Epithelial cell of proximal tubule (primary cell): Measurements from ENCODE around the gene MAD1L1. TPM values are rescaled to one million over a fixed set of nuclear protein-coding genes. Genes with fewer than 3 reads are reported as not detected.

Experiments
- DNase-seq: peaks from one replicate; pipeline ENCODE4 v3.0.0-alpha.2; 2011; ENCODE audit warnings: low read depth
- H3K4me3 ChIP-seq: 2 replicates; pipeline ENCODE4 v1.5.1; 2011; ENCODE audit warnings: low read depth, mild to moderate bottlenecking, low read length
- CTCF ChIP-seq: conservative IDR thresholded peaks from 2 replicates; pipeline ENCODE4 v1.5.1; 2012; ENCODE audit warnings: low read depth, mild to moderate bottlenecking, low read length
- total RNA-seq: library from RNA; depleted of rRNA; stranded (reverse); fragments of >200 nt; gene quantifications from 2 replicates; pipeline ENCODE4 v1.2.3, GENCODE V29; 2015

The MAD1L1 gene
- total RNA-seq, 1 donor from 2014 or later = 83.4 TPM

GRCh38 chr7:2076649-2077064 lies 156.1 kb downstream of the MAD1L1 start:
- no peak for TF ChIP-seq CTCF
- H3K4me3 ChIP-seq = no peak overlapping the region
- no peak for DNase-seq

GRCh38 chr7:2075811-2076210 lies 156.9 kb downstream of the MAD1L1 start:
- no peak for TF ChIP-seq CTCF
- no peak overlapping the region for H3K4me3 ChIP-seq
- DNase-seq = no peak

GRCh38 chr7:2074691-2075090 lies 158.1 kb downstream of the MAD1L1 start:
- no peak for TF ChIP-seq CTCF
- H3K4me3 ChIP-seq = no peak overlapping the region
- no peak for DNase-seq

GRCh38 chr7:2072798-2073197 lies 159.9 kb downstream of the MAD1L1 start:
- no peak for DNase-seq
- TF ChIP-seq CTCF = no peak

GRCh38 chr7:2072042-2072441 lies 160.7 kb downstream of the MAD1L1 start:
- H3K4me3 ChIP-seq = no peak overlapping the region
- no peak for TF ChIP-seq CTCF
- no peak for DNase-seq

More at GRCh38 chr7:2072798-2073197, 159.9 kb downstream of the MAD1L1 start:
- H3K4me3 ChIP-seq = no peak overlapping the region

GRCh38 chr7:2071133-2071832 lies 161.5 kb downstream of the MAD1L1 start:
- no peak overlapping the region for H3K4me3 ChIP-seq
- no peak for TF ChIP-seq CTCF

GRCh38 chr7:2070151-2070763 lies 162.5 kb downstream of the MAD1L1 start:
- DNase-seq = no peak
- TF ChIP-seq CTCF = no peak

More at GRCh38 chr7:2071133-2071832, 161.5 kb downstream of the MAD1L1 start:
- DNase-seq = no peak

More at GRCh38 chr7:2070151-2070763, 162.5 kb downstream of the MAD1L1 start:
- no peak overlapping the region for H3K4me3 ChIP-seq
